ENCODE measurements around the gene TBX2.

Gene TBX2

GRCh38 chr17:61402978-61403800, 3.5 kb downstream of the TBX2 start:
- peak in 1 of 2 experiments; percentile 28 for DNase-seq

GRCh38 chr17:61403801-61404662, 4.4 kb downstream of the TBX2 start:
- no peak for DNase-seq

GRCh38 chr17:61404663-61404912, 4.9 kb downstream of the TBX2 start:
- no peak for DNase-seq

GRCh38 chr17:61404913-61405685, 5.5 kb downstream of the TBX2 start:
- DNase-seq: no peak

GRCh38 chr17:61405686-61406536, 6.3 kb downstream of the TBX2 start:
- no peak for DNase-seq

GRCh38 chr17:61406537-61406845, 6.8 kb downstream of the TBX2 start:
- DNase-seq: no peak

GRCh38 chr17:61406971-61407911, 7.6 kb downstream of the TBX2 start:
- no peak for DNase-seq

- DNase-seq: no peak
Measured at GRCh38 chr17:61408151-61409041, 8.8 kb downstream of the TBX2 start.

GRCh38 chr17:61409301-61410112, 9.9 kb downstream of the TBX2 start:
- DNase-seq: no peak

GRCh38 chr17:61410141-61411010, 10.7 kb downstream of the TBX2 start:
- no peak for DNase-seq

GRCh38 chr17:61411011-61411260, 11.3 kb downstream of the TBX2 start:
- no peak for DNase-seq

- DNase-seq: no peak
Measured at GRCh38 chr17:61411261-61412142, 11.9 kb downstream of the TBX2 start.

- DNase-seq: peak; percentile 42 to 56
Measured at GRCh38 chr17:61412143-61412859, 12.7 kb downstream of the TBX2 start.

- no peak for DNase-seq
Measured at GRCh38 chr17:61412860-61413660, 13.4 kb downstream of the TBX2 start.

- no peak for DNase-seq
Measured at GRCh38 chr17:61413661-61414126, 14.1 kb downstream of the TBX2 start.

All from SHP77 (cell line).